ENCODE data around the gene PSMC1. TPM values are rescaled to one million over a fixed set of nuclear protein-coding genes. Genes with fewer than 3 reads are reported as not detected.

The PSMC1 gene
- 226 and 235 TPM in 2 replicates for total RNA-seq

DNA sequence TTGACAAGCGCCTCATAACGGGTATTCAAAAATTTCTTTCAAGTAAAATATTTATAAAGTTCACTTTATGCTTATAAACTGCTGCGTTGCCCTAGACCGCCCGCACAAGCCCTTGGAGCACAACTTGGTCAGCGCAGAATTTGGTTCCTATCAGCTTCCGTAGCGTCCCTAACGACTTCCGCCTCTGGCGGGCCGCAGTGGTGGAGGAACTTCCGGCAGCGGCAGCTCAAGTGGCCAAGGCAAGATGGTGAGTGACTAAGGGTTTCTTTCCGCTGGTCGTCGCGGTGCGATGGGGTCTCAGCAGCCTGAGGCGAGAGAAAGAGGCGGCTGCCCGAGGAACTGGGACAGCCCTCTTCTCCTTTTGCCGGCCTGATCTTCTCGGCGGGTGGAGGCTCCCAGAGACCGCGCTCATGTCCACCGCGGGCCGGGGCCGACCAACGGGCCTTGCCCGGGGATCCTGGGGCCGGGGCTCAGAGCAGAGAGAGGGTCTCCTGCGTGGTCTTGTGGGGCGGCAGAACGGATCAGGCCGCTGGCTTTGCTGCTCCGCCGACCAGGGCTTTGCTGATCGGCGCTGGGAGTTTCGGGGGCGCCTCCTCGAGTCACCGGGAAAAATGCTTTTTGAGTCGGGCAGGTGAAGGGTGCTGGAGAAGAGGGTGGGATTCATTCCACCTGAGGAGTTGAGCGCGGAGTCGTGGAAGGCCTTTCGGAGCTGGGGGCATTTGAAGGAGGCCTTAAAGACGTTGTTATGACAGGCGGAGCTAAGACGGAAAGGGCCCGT is at the start of gene PSMC1:
TSS of gene PSMC1 (plus strand) at position 200 of the 778 bp plus-strand sequence. CDS start at position 245, 45 bp downstream.

Other genes starting within 250 kb of the PSMC1 start
- gene KCNK13, start 194.6 kb upstream of the PSMC1 start, total RNA-seq, result not detected in 2 replicates
- 7.2 and 9.1 TPM in 2 replicates for gene NRDE2, start 75.4 kb downstream of the PSMC1 start, total RNA-seq
- 638 and 712 TPM in 2 replicates for gene CALM1, start 140.5 kb downstream of the PSMC1 start, total RNA-seq